ENCODE data around the gene CYP2S1.
"Not testable (repeated sequence)": the region's sequence is repeated elsewhere in the genome, so short reads cannot be mapped to it uniquely, and the experiment has no call there.

Gene CYP2S1

DNA sequence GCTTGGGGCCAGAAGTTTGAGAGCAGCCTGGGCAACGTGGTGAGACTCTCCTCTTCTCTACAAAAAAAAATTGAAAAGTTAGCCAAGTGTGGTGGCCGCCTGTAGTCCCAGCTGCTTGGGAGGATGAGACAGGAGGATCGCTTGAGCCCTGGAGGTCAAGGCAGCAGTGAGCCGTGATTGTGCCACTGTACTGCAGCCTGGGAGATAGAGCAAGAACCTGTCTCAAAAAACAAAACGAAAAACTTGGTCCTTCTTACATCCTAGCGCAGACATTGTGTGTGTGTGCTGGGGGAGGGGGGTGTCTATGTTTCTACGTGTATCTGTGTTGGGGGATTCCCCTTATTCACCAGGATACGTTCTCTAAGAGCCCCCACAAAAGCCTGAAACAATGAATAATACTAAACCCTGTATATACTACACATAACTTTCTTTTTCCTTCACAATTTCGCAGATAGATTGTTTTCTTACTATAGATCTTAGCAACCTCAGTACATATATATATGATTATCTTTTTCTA lies 33.9 kb downstream of the CYP2S1 start:
- no peak for DNase-seq

DNA sequence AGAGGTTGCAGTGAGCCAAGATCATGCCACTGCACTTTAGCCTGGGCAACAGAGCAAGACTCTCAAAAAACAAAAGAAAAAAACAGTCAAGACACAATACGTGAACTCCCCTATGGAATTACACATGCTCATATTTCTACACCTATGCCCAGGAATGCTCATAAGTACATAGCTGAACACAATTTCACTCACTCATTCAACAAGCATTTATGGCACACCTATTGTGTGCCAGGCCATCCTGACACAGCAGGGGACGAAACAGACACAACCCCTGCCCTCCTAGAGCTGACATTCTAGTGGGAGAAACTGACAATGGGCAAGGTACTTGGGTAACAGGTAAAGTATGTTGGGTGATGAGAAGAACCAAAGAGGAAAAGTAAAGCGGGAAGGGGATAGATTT lies 35.5 kb downstream of the CYP2S1 start:
- no peak for DNase-seq

DNA sequence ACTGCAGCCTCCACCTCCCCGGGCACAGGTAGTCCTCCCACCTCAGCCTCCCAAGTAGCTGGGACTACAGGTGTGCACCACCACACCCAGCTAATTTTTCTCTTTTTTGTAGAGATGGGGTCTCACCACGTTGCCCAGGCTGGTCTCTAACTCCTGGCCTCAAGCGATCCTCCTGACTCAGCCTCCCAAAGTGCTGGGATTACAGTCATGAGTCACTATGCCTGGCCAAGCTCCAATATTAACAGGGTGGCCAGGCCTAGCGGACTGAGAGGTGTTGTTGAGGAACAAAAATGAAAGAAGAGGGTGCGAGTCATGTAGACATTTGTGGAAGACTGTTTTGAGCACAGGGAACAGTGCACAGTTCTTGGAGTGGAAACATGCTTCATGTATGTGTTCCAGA lies 36.3 kb downstream of the CYP2S1 start:
- DNase-seq, result not testable (repeated sequence)

DNA sequence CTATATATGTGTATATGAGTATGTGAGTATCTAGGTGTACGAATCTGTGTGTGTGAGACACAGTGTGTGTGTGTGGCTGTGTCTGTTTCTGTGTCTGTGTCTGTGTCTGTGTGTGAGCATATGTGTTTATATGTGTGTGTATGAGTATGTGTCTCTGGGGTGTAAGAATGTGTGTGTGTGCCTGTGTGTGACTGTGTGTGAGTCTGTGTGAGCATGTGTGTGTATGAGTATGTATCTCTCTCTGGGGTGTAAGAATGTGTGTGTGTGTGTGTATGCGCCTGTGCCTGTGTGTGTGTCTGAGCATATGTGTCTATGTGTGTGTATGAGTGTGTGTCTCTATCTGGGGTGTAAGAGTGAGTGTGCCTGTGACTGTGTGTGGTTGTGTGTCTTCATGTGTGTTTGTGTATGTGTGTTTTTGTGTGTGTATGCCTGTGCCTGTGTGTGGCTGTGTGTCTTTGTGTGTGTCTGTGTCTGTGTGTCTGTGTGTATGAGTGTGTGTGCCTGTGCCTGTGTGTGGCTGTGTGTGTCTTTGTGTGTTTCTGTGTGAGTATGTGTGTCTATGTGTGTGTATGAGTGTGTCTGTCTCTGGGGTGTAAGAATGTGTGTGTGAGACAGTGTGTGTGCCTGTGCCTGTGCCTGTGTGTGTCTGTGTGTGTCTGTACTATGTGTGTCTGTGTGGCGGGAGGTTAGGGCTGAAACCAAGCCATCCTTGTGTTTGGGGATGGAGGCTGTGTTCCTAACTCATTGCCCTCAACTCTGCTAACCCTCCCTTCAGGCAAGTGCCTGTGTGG lies 37.2 kb downstream of the CYP2S1 start:
- DNase-seq, result no peak

DNA sequence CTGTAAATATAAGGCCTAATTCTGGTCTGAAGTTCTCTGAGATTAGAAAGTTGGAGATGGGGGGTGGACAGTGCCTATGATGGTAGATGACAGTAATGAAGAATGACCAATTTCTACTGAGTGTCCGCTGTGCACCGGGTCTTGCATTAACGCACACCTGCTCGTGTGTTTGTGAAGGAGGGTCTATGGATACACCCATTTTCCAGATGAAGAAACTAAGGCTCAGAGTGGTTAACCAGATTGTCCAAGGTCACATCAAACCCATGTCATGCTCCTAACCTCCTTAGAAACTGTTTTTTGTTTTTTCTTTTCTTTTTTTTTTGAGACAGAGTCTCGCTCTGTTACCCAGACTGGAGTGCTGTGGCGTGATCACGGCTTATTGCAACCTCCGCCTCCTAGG lies 39.7 kb downstream of the CYP2S1 start:
- no peak for DNase-seq

DNA sequence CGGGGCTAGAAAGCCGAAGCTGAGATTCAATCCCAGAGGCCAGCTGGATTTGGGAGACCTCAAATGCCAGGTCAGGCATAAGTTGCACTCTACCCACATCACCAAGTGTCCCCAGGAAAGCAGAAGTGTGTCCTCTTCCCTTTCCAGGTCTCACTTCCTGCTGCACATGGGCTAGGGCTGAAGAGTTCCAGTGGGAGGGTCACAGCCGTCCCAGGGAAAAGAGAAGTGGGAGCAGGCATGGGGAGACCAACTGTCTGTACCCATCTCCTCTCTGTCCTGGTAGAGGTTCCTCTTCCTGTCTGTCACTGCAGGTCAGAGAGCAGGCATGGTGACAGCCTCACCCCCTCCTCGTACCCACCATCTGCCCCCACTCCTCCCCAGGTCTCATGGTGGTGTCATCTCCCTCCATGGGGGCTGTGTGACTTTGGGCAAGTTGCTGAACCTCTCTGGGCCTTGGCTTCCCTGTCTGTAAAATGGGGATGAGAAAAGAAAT lies 40.8 kb downstream of the CYP2S1 start:
- DNase-seq, result peak in 1 of 2 donors; percentile 32

DNA sequence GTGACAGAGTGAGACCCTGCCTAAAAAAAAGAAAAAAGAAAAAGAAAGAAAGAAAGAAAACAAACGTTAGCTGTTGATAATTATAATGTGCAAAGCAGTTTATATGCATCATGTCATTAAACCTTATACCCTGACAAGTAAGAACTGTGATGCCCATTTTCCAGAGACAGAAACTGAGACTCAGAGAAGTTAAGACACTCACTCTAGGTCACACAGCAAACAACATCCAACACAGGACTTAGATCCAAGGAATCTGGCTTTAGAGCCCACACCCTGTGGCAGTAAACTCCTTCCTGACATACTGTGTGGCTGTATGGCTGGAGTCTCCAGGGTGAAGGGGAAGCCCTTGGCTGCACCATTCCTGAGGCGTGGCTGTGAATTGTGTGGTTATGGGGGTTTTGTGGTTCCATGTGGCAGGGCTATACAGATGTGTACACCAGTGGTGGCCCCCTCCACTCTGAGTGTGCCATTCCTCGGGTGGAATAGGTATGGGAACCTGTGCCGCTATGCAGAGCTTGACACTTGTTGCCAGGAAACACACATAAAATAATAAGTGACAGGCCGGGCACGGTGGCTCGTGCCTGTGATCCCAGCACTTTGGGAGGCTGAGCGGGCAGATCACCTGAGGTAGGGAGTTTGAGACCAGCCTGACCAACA lies 41.6 kb downstream of the CYP2S1 start:
- DNase-seq, result no peak

DNA sequence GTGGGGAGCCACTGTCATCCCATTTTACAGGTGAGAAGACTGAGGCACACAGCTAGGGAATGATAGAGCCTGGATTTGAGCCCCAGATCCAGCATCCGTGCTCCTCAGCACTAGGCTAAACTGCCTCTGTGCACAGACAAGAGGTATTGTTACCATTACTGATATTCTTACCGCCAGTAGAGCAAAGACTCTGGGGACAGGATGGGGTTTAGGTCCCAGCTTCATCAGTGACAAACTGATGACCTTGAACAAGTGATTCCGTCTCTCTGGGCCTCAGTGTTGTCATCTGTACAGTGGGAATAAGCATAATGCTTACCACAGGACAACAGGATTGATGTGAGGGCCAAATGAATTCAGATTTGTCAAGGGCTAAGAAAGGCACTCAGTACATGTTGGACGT lies 42.5 kb downstream of the CYP2S1 start:
- no peak for DNase-seq

DNA sequence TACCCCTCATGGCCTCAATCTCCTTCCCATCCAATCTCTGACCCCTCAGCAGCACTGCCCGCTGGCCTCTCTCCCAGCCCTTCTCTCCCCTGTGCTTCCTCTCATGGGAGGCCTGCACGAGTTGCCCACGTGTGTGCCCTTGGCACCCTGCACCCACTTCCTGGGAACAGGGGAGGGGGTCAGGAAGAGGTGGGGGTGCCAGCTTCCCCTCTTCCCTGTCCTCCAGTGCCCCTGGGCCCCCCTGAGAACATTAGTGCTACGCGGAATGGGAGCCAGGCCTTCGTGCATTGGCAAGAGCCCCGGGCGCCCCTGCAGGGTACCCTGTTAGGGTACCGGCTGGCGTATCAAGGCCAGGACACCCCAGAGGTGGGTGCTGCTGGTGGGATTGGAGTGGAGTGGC lies 45.2 kb downstream of the CYP2S1 start:
- no peak for DNase-seq

DNA sequence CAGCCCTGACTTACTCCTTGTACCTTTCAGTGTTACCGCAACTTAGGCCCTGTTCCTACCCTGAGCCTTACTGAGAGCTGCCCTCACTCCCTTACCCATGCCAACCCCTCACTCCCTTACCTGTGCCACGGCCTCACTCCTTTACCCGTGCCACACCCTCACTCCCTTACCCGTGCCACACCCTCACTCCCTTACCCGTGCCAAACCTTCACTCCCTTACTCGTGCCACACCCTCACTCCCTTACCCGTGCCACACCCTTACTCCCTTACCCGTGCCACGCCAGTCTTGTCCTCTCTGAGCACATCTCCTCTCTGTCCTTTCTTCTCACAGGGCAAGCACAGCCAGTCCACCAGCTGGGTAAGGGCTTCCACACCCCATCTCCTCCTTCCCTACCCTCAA lies 46.3 kb downstream of the CYP2S1 start:
- no peak for DNase-seq

DNA sequence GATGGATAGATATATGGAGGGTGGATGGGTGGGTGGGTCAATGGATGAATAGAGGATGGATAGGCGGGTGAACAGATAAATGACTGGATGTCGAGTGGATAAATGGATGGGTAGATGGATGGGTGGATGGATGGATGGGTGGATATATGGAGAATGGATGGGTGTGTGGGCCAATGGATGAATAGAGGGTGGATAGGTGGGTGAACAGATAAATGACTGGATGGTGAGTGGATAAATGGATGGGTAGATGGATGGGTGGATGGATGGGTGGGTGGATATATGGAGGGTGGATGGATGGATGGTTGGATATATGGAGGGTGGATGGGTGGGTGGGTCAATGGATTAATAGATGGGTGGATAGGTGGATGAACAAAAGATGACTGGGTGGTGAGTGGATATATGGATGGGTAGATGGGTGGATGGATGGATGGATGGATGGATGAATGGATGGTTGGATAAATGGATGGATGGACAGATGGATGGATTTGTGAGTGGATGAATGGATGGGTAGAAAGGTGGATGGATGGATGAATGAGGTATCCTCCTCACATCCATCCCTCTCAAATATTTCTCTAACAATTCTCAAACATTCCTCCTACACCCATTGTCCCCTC lies 47.0 kb downstream of the CYP2S1 start:
- no peak for DNase-seq

DNA sequence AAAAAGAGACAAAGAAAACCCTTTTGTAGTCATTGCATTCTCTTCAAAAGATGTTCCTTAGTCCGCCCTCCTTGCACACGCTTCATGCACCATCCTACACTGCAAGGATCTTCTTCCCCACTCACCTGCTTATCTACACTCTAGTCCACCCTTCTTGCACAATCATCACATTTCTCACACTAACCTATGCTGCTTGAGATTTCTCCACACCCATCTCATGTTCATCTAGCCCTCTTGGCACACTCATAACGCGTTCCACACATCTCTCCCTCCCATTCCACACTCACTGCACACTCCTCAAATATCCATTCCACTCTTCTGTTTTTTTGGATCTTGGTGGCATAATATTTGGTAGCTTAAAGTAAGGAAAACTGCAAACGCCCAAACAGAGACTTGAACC lies 48.8 kb downstream of the CYP2S1 start:
- no peak for DNase-seq

DNA sequence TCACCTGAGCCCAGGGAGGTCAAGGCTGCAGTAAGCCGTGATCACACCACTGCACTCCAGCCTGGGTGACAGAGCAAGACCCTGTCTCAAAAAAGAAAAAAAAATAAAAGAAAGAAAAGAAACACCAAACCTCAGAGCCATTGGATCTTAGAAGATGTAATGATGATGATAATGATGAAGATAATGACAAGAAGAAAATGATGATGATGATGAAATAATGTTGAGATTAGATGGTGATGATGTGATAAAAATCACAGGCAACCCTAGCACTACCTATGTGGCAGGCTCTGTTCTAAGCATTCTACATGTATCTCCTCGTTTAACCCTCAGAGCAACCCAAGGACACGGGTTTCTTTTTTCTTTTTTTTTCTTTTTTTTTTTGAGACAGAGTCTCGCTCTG lies 51.1 kb downstream of the CYP2S1 start:
- no peak for DNase-seq

DNA sequence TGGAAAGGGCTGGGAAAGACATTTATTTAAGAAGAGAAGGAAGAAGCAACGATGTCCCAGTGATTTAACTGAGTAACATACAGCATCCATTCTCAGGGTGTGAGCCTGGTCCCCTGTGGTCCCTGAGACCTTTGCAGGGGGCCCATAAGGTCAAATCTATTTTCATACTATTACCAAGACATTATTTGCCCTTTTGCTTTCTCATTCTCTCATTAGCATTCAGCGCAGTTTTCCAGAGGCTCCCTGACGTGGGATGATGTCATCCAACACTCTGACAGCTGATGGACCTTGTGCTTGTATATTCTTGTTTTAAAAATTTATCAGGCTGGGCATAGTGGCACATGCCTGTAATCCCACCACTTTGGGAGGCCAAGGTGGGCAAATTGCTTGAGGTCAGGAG lies 52.8 kb downstream of the CYP2S1 start:
- DNase-seq, result no peak

DNA sequence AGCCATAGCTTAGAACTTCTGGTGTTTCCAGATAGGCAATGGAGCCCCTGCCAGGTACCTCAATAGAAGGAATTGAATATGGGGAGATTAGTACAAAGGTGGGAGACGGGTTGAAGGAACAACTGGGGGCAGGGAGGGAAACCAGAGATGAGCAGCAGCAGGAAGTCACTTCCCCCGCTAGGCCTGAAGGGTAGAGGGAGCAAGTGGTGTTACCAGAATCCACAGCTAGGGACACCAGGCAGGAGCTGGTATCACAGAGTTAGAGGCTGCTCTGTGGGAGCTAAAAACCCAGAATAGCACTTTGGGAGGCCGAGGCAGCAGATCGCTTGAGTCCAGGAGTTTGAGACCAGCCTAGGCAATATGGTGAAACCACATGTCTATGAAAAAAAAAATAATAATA lies 55.9 kb downstream of the CYP2S1 start:
- no peak for DNase-seq

DNA sequence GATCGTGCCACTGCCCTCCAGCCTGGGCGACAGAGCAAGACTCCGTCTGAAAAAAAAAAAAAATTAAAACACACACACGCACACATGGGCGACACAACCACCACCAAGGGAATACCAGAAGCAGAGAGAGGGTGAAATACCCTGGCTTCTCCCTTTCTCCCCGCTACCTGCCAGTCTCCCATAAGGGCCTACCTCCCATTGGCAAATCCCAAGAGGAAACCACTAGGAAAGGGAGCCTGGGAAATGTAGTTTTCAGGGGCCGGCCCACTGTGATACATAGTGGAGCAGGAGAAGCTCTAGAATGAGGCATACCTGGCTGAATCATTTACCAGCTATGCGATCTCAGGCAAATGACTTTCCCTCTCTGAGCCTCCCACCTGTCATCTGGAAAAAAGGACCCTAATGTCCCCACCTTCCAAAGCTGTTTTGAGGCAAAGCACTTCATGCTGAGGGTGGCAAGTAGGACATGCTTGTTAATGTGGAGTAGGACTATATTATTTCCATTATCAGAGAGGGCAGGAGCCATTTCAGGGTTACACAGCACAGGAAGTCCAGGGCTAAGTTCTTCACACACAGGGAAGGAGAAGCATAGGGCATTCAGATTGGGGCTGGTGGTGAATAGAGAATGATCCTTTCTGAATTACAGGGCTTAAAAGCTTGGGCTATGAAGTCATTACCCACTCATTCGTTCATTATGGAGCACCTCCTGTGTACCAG lies 56.8 kb downstream of the CYP2S1 start:
- no peak for DNase-seq

DNA sequence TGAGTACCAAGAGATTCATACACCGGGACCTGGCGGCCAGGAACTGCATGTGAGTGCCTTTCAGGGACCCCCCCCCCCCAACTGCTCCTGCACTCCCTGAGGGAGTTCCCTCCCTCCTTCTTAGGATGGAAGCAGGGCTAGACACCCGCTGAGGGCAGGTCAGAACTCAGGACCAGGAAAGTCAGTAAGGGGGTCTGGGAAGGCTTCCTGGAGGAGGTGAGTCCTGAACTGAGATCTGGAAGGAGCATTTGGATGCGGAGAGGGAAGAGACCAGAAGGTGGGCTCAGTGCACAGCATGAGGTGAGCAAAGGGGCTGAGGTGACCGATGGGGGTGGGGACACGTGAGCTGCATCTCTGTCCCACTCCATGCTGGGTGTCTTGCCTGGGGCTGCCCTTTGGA lies 60.6 kb downstream of the CYP2S1 start:
- DNase-seq, result no peak

DNA sequence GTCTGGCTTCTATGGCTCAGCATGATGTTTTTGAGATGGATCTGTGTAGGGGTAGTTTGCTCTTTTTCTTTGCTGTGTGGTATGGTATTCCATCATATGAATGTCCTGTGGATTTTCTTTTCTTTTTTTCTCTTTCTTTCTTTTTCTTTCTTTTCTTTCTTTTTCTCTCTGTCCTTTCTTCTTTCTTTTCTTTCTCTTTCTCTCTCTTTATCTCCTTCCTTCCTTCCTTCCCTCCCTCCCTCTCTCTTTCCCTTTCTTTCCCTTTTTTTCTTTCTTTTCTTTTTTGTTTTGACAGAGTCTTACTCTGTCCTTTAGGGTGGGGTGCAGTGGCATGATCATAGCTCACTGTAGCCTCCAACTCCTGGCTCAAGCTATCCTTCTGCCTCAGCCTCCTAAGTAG lies 62.2 kb downstream of the CYP2S1 start:
- DNase-seq, result no peak
